K562 treated with DMSO at 1 percent for 12 hours (cell line): ENCODE measurements around the gene AEBP1. TPM values are rescaled to one million over a fixed set of nuclear protein-coding genes. Genes with fewer than 3 reads are reported as not detected.

Experiments
- total RNA-seq: library from RNA; unstranded; fragments of 300-600 nt; gene quantifications from 2 replicates; pipeline ENCODE4 v1.2.3, GENCODE V29; 2022; ENCODE audit not compliant: insufficient read depth

AEBP1 gene
- 0.21 TPM in 1 of 2 replicates, not detected in the other for total RNA-seq

GRCh38 chr7:44103923-44104859, at the start of gene AEBP1:
Gene AEBP1, plus strand, starts transcription at chr7:44104345. Its CDS starts 321 bp downstream, at chr7:44104666.

GRCh38 chr7:44065431-44066110, 38.6 kb upstream of the AEBP1 start, which contains the start of gene PGAM2:
Gene PGAM2, minus strand, starts transcription at chr7:44065567. Its CDS starts 38 bp downstream, at chr7:44065529.

GRCh38 chr7:44123190-44124003, 19.3 kb downstream of the AEBP1 start, which contains the start of gene POLD2:
Gene POLD2, minus strand, starts transcription at chr7:44123548. Its CDS starts 1,495 bp downstream, at chr7:44122053.

GRCh38 chr7:44141221-44141850, 37.2 kb downstream of the AEBP1 start, which contains the start of gene MYL7:
Gene MYL7, minus strand, starts transcription at chr7:44141332. Its CDS starts 27 bp downstream, at chr7:44141305.

Other genes with a start within 250 kb of the AEBP1 start
- gene MRPS24, start 234.8 kb upstream of the AEBP1 start, total RNA-seq: 231 and 338 TPM in 2 replicates
- gene URGCP, start 197.7 kb upstream of the AEBP1 start, total RNA-seq: 10.5 and 25.6 TPM in 2 replicates
- 7.4 and 19.1 TPM in 2 replicates for gene UBE2D4, start 177.9 kb upstream of the AEBP1 start, total RNA-seq
- gene SPDYE1, start 106.4 kb upstream of the AEBP1 start, total RNA-seq: not detected in 2 replicates
- 34.3 and 36.8 TPM in 2 replicates for gene DBNL, start 59.6 kb upstream of the AEBP1 start, total RNA-seq
- not detected in 2 replicates for gene PGAM2, start 38.8 kb upstream of the AEBP1 start, total RNA-seq
- 6.2 and 14.9 TPM in 2 replicates for gene POLM, start 21.8 kb upstream of the AEBP1 start, total RNA-seq
- gene POLD2, start 19.2 kb downstream of the AEBP1 start, total RNA-seq: 109 and 120 TPM in 2 replicates
- gene MYL7, start 37.0 kb downstream of the AEBP1 start, total RNA-seq: not detected in 2 replicates
- 0.73 TPM in 1 of 2 replicates, not detected in the other for gene GCK, start 85.1 kb downstream of the AEBP1 start, total RNA-seq
- 74.0 and 122 TPM in 2 replicates for gene YKT6, start 96.6 kb downstream of the AEBP1 start, total RNA-seq
- gene CAMK2B, start 221.2 kb downstream of the AEBP1 start, total RNA-seq: not detected in 2 replicates